Esophagus squamous epithelium (tissue), 5 donors: ENCODE results near the gene ARMH3. TPM values are rescaled to one million over a fixed set of nuclear protein-coding genes. Genes with fewer than 3 reads are reported as not detected.
A peak's percentile ranks its signal among the peaks of the same experiment; 100 is the strongest.

Experiments used
- DNase-seq: peaks from one replicate; lab custom pipeline; 2025; lab: John Stamatoyannopoulos, UW
- H3K27ac ChIP-seq, 4 donors: fragments of 200-600 bp; sonication (generic); one replicate each; pipeline ENCODE4 v1.5.1; 2016 to 2019; ENCODE audit warnings: mild to moderate bottlenecking in 1 of 4
- H3K27me3 ChIP-seq, 4 donors: fragments of 200-600 bp; sonication (generic); 1 replicate in 3 of 4; 2 replicates in 1 of 4; pipeline versions ENCODE4 v1.5.1 to v1.6.0; 2017 to 2021; ENCODE audit warnings: antibody characterized with exemption in 1 of 4
- H3K36me3 ChIP-seq, 3 donors: fragments of 200-600 bp; sonication (generic); one replicate each; pipeline ENCODE4 v1.5.1; 2016 to 2019
- H3K4me1 ChIP-seq, 3 donors: fragments of 200-600 bp; sonication (generic); one replicate each; pipeline ENCODE4 v1.5.1; 2017 to 2019
- H3K4me3 ChIP-seq, 4 donors: fragments of 200-600 bp; sonication (generic); 1 replicate in 3 of 4; 2 replicates in 1 of 4; pipeline ENCODE4 v1.5.1; 2016 to 2019; ENCODE audit warnings: mild to moderate bottlenecking in 2 of 4, moderate library complexity in 1 of 4
- H3K9me3 ChIP-seq, 3 donors: fragments of 200-600 bp; sonication (generic); one replicate each; pipeline ENCODE4 v1.5.1; 2016 to 2019
- CTCF ChIP-seq, 6 experiments: fragments of 450-650 bp in 4 of 6; fragments of 200-600 bp in 2 of 6; sonication (generic) in 2 of 6; IDR thresholded peaks; one replicate each; pipeline ENCODE4 v1.5.1; 2016 to 2019; ENCODE audit warnings: antibody characterized with exemption in 6 of 6, mild to moderate bottlenecking in 4 of 6, moderate library complexity in 4 of 6
- POLR2A ChIP-seq, 4 donors: fragments of 450-650 bp; IDR thresholded peaks; one replicate each; pipeline ENCODE4 v1.6.1; 2017; ENCODE audit warnings: antibody characterized with exemption in 4 of 4, mild to moderate bottlenecking in 4 of 4, moderate library complexity in 3 of 4
- WGBS, 2 donors: methylation state at CpG; one replicate each; pipeline ENCODE4 v1.1.5; 2018; 5-methylcytosine and 5-hydroxymethylcytosine counted together
- intact Hi-C: fragments of 100-400 bp; cut with DNase I; formaldehyde crosslinking; loops from one replicate; pipeline ENCODE4 v1.15.0; 2022
- total RNA-seq, 4 donors: library from RNA; depleted of rRNA; stranded (reverse); fragments of >200 nt; gene quantifications; one replicate each; pipeline ENCODE4 v1.1.0, GENCODE V29; 2016
- donor health status: DM: yes; HTN: yes; CAD: no.

The ARMH3 gene
- total RNA-seq, 4 donors from 2014 or later = 13.3 to 17.2 (median 16.1) TPM

DNA sequence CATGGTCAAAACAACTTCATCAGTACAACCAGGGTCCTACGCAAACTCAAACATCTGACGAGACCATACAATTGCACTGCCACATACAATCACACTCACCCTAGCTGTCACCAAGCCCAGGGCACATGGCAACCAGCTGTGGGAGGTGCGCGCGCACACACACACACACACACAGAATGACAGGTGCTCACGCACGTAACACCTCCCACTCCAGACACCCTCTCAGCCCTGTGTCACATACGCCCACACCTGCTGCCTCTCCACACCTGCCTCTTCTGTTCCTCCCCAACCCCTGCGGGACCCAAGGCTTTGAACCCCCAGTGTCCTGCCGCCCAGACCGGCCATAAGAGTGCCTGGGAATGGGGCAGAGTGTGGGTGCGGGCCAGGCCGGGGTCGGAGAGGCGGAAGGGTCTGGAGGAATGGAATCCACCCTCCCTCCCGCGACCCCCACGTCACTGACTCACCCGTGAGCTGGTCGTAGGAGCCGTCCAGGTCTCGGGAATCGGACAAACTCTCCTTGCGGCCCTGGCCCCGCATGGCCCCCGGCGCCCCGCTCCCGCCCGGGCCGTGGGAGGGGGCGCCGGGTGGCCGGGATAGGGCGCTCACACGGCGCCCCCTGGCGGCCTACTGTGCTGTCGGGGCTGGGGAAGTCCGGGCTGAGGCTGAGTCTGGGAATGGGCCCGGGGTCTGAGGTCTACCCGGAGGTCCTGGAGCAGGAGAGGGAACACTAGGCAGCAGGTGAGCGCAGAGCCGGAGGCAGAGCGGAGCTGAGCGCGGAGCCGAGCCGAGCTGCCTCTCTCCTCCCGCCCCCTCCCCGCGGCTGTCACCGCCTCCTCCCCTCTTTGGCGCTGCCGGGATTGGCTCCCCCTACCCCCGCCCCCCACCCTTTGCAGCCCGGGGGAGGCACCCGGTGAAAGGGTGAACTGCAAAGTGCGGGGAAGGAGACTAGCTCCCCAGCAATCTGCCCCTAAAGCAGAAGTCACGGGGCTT lies 212.6 kb downstream of the ARMH3 start, which contains the start of gene KCNIP2:
TSS of gene KCNIP2 (minus strand) at position 769 of the 990 bp plus-strand sequence. CDS start at position 537, 232 bp downstream.
- no peaks in the 10 kb centered on the region for H3K27me3 ChIP-seq
- DNase-seq = no peak
- no peak within 1 kb of the TSS for H3K27ac ChIP-seq
- 69 to 81% methylated on average over 8 to 10 of the region's 60 CpGs for WGBS, 2 donors
- no peaks in the 10 kb centered on the region for H3K9me3 ChIP-seq
- H3K4me1 ChIP-seq = peaks cover 23 to 38% (median 30%) of the 10 kb centered on the region in 3 donors
- peaks cover 0 to 34% (median 4%) of the 10 kb centered on the region in 3 donors for H3K36me3 ChIP-seq
- intact Hi-C loops = loop anchor here (10.0 kb wide), 1 partner anchor 171 kb away; no protein-coding TSS in a partner anchor
- peak in 5 of 6 experiments; percentile 21 to 60 (median 33) for TF ChIP-seq CTCF (IDR thresholded peaks at IDR 0.05)
- TF ChIP-seq POLR2A (IDR thresholded peaks at IDR 0.05) = no peak
- peak within 1 kb of the TSS in 2 of 4 donors; percentile 25 to 52 for H3K4me3 ChIP-seq

DNA sequence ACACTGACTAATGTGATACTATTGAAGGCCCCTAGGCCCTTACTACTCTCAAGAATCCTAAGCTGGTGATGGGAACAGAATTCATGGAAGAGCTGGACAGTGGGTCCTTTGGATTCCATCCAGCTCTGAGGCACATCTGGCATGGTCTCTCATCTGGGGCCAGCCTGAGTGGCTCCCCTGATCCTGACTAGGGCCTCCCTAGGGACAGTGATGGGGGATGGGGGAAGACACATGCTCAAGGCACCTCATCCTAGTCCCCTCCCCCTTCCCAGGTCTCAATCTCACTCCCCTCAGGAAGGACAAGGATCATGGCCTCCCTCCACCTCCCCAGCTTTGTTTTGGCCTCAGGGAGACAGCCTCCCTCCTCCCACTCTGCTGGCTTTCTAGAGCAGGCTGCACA lies 214.1 kb downstream of the ARMH3 start:
- Histone ChIP-seq H3K27ac (no peak overlapping the region), H3K9me3 (no peaks in the 10 kb centered on the region), H3K4me3 (no peak overlapping the region), H3K36me3 (peaks cover 0 to 19% (median 0%) of the 10 kb centered on the region in 3 donors), H3K4me1 (peaks cover 23 to 42% (median 30%) of the 10 kb centered on the region in 3 donors), H3K27me3 (no peaks in the 10 kb centered on the region)
- intact Hi-C loops = loop anchor here (10.0 kb wide), 1 partner anchor 173 kb away; no protein-coding TSS in a partner anchor
- DNase-seq = no peak
- no peak for TF ChIP-seq POLR2A (IDR thresholded peaks at IDR 0.05)

GRCh38 chr10:101840741-101841453 lies 215.1 kb downstream of the ARMH3 start:
- H3K27me3 ChIP-seq = no peaks in the 10 kb centered on the region
- TF ChIP-seq CTCF (IDR thresholded peaks at IDR 0.05) (peak; percentile 81 to 90 (median 86)), POLR2A (IDR thresholded peaks at IDR 0.05) (no peak)
- peaks cover 0 to 9% (median 0%) of the 10 kb centered on the region in 3 donors for H3K36me3 ChIP-seq
- H3K4me1 ChIP-seq = peaks cover 23 to 49% (median 30%) of the 10 kb centered on the region in 3 donors
- no peaks in the 10 kb centered on the region for H3K9me3 ChIP-seq
- no peak overlapping the region for H3K27ac ChIP-seq
- intact Hi-C loops = loop anchor here (10.0 kb wide), 1 partner anchor 174 kb away; no protein-coding TSS in a partner anchor
- peak overlapping the region in 3 of 4 donors; percentile 24 to 60 (median 41) for H3K4me3 ChIP-seq
- DNase-seq = no peak
- WGBS, 2 donors = 10 to 20% methylated on average over 19 to 21 of the region's 46 CpGs

DNA sequence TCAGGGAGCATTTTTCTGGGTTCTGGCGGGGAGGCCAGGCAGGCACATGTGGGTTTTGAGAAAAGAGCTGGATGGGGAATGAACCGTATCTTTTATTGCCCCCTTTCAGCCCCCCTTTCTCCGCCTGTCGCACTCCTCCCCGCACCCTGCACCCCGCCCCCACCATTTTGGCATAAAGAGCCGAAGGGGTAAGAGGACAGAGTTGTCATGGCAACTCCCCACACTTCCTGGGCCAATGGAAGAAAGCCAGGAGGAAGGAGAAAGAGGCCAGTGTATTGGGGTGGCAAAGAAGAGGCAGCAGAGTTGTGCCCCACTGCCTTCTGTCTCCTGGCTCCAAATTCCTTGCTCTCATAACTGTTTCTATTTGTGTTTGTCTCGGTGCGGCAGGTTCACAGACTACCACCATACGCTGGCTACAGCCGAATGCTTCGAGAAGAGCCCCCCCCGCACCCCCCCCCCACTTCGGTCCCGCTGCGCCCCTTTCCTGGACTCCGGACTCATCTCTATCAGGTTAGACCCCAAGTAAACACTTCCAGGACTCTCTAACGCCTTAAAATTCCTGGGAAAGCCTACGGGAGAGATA lies 215.8 kb downstream of the ARMH3 start:
- DNase-seq = no peak
- no peak for TF ChIP-seq POLR2A (IDR thresholded peaks at IDR 0.05)
- no peak for TF ChIP-seq CTCF (IDR thresholded peaks at IDR 0.05)

More for the DNA sequence above, 215.8 kb downstream of the ARMH3 start:
- H3K36me3 ChIP-seq = peaks cover 0 to 2% (median 0%) of the 10 kb centered on the region in 3 donors
- H3K9me3 ChIP-seq = no peaks in the 10 kb centered on the region
- peak overlapping the region; percentile 19 to 60 (median 38) for H3K4me3 ChIP-seq
- H3K27ac ChIP-seq = no peak overlapping the region
- WGBS, 2 donors = 2% methylated on average over 9 to 14 of the region's 19 CpGs
- H3K4me1 ChIP-seq = peaks cover 23 to 51% (median 30%) of the 10 kb centered on the region in 3 donors
- no peaks in the 10 kb centered on the region for H3K27me3 ChIP-seq
- intact Hi-C loops = loop anchor here (10.0 kb wide), 1 partner anchor 175 kb away; no protein-coding TSS in a partner anchor
